ENCODE measurements around the gene KIAA1755.

KIAA1755 gene

DNA sequence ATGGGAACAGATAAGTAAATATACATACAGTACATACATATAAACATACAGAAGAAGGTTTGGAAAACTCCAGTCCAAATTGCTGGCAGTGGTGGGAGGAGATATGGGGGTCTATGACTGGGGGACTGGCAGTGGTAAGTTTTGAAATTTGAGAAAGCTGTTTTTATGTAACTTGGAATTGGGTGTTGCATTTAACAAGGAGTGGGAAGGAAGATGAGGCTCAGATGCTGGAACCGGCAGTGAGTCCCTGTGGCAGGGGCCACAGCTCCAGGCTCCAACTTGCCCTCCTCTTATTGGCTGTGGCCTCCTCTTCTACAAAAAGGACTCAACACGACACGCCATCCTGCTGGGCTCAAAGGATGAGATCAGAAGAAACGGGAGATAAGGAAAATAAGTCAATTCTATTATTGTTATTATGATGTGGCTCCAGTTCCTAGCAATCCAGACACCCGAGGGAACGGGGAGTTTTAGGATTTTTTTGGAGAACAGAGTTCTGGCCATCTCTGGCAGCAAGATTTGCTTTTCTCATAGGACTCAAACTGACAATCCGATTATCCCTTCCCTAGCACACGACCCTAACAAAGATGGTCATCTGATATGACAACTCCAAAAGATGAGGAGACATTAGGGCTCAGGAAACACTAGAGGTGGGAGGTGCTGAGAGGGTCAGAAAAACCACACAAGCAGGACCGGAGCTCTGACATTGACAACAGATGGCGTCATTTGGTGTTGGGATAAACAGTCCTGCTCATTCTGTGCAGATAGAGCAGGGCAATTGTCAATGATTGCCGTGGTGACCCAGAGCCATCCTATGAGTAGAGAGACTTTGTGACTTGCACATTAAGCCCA is 89.5 kb downstream of the KIAA1755 start:
- no peak overlapping the region for H3K4me3 ChIP-seq (ENCODE audit: low read depth, low read length)
- no peaks in the 10 kb centered on the region for H3K79me2 ChIP-seq (ENCODE audit: control insufficient read depth, insufficient read depth, low read length, unreplicated experiment)
- no peak overlapping the region for H2AFZ ChIP-seq (ENCODE audit: low read length, unreplicated experiment)
- no peaks in the 10 kb centered on the region for H3K36me3 ChIP-seq (ENCODE audit: insufficient read depth, low read length)
- peak overlapping the region; percentile 1; the same call in 1 of the 2 replicates for H3K27ac ChIP-seq (ENCODE audit: low read depth, low read length)
- no peaks in the 10 kb centered on the region for H3K27me3 ChIP-seq (ENCODE audit: insufficient read depth, low read length)
- peaks cover 42% of the 10 kb centered on the region for H3K4me1 ChIP-seq (ENCODE audit: control insufficient read depth, insufficient read depth, low read length, unreplicated experiment)

DNA sequence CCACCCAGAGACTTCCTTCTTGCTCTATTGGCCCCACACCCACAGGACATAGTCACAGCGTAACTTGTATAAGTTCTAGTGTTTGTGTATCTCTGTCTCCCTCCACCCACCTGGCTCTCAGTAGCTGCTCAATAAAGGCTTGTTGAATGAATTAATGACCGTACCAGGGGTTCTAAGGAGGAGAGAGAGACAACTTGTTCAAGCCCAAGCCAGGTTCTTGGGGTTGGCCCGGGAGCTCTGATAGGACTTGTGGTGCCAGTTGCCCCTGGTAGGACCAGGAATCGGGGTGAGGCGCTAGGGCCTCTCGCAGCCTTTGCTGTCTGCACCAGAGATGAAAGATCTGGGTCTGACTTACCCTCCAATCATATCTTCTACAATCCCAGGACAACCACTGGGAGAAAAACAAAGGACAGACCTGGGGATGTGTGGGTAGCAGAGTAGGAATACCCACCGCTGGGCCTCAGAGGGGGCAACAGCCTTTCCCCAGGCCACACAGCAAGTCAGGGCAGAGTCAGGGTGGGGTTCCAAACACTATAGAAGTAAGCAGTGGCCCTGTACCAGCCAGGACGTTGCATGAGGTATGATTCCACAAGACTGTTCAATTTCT is 90.2 kb downstream of the KIAA1755 start:
- Histone ChIP-seq H3K27ac (ENCODE audit: low read depth, low read length) (no peak overlapping the region; the same call in 1 of the 2 replicates), H2AFZ (ENCODE audit: low read length, unreplicated experiment) (no peak overlapping the region), H3K4me1 (ENCODE audit: control insufficient read depth, insufficient read depth, low read length, unreplicated experiment) (peaks cover 48% of the 10 kb centered on the region)

DNA sequence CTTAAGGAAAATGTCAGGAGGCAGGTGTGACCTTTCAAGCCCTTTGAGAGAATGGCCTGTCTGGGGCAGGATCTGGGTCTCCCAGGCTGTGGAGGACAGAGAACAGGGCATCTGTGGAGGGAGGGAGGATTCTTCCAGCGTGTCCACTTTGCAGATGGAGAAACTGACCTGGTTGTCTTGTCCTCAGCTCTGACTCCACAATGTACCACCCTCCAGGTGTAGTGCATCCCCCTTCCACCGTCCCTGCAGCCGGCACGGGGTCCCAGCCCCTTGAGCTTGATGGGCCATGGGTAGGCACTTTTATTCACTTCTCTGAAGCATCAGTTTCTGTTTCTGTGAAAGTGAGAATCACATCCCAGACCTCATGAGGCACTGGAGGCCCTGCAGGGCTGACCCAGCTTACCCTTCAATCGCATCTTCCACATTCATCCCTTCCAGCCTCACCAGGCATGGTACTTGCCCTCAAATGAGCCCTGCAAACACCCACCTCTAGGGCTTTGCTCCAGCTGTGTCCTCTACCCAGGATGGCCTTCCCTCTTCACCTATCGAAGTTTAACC is 90.8 kb downstream of the KIAA1755 start:
- Histone ChIP-seq H3K36me3 (ENCODE audit: insufficient read depth, low read length) (no peaks in the 10 kb centered on the region), H2AFZ (ENCODE audit: low read length, unreplicated experiment) (no peak overlapping the region), H3K79me2 (ENCODE audit: control insufficient read depth, insufficient read depth, low read length, unreplicated experiment) (no peaks in the 10 kb centered on the region), H3K4me1 (ENCODE audit: control insufficient read depth, insufficient read depth, low read length, unreplicated experiment) (peaks cover 48% of the 10 kb centered on the region), H3K27ac (ENCODE audit: low read depth, low read length) (no peak overlapping the region), H3K27me3 (ENCODE audit: insufficient read depth, low read length) (no peaks in the 10 kb centered on the region), H3K4me3 (ENCODE audit: low read depth, low read length) (no peak overlapping the region)

More for the DNA sequence above, 90.2 kb downstream of the KIAA1755 start:
- no peaks in the 10 kb centered on the region for H3K79me2 ChIP-seq (ENCODE audit: control insufficient read depth, insufficient read depth, low read length, unreplicated experiment)
- no peaks in the 10 kb centered on the region for H3K36me3 ChIP-seq (ENCODE audit: insufficient read depth, low read length)
- H3K4me3 ChIP-seq (ENCODE audit: low read depth, low read length), result no peak overlapping the region
- no peaks in the 10 kb centered on the region for H3K27me3 ChIP-seq (ENCODE audit: insufficient read depth, low read length)

DNA sequence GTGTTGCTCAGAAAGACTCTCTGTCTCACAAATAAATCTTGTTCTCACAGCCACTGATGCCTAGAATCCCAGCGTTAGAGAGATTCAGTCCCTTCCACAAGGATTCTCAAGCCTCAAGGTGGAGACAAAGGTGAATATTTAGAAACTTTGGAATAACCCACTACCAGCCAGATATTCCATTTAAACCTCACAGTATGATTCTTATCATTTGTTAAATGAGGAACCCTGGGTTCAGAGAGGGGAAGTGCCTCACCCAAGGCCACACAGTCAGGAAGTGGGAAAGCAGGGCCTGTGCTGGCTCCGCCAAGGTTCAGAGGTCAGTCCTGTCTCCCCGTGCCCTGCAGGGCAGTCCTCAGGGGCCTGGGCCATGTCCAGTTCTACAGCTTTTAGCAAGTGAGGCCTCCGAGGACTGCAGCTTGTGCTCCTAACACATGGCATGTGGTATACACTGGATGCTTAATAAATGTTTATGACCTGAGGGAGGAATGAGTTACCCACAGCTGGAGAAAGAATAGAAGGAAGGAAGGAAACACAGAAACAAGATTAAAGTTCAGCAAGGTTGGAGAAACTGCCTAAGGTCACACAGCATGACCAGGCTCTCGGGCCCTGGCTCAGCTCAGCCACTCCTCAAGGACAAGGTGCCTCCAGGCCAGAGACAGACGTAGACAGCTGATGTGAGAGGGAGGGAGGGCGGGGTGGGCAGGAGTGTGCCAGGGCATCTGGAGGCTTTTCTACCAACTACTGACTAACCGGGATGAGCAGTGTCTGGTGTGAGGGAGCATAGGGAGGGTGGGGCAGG is 91.5 kb downstream of the KIAA1755 start:
- H3K4me3 ChIP-seq (ENCODE audit: low read depth, low read length), result no peak overlapping the region
- H3K27me3 ChIP-seq (ENCODE audit: insufficient read depth, low read length), result no peaks in the 10 kb centered on the region
- H3K4me1 ChIP-seq (ENCODE audit: control insufficient read depth, insufficient read depth, low read length, unreplicated experiment), result peaks cover 48% of the 10 kb centered on the region
- H3K27ac ChIP-seq (ENCODE audit: low read depth, low read length), result peak overlapping the region; percentile 82
- H3K79me2 ChIP-seq (ENCODE audit: control insufficient read depth, insufficient read depth, low read length, unreplicated experiment), result no peaks in the 10 kb centered on the region
- H2AFZ ChIP-seq (ENCODE audit: low read length, unreplicated experiment), result no peak overlapping the region
- no peaks in the 10 kb centered on the region for H3K36me3 ChIP-seq (ENCODE audit: insufficient read depth, low read length)

DNA sequence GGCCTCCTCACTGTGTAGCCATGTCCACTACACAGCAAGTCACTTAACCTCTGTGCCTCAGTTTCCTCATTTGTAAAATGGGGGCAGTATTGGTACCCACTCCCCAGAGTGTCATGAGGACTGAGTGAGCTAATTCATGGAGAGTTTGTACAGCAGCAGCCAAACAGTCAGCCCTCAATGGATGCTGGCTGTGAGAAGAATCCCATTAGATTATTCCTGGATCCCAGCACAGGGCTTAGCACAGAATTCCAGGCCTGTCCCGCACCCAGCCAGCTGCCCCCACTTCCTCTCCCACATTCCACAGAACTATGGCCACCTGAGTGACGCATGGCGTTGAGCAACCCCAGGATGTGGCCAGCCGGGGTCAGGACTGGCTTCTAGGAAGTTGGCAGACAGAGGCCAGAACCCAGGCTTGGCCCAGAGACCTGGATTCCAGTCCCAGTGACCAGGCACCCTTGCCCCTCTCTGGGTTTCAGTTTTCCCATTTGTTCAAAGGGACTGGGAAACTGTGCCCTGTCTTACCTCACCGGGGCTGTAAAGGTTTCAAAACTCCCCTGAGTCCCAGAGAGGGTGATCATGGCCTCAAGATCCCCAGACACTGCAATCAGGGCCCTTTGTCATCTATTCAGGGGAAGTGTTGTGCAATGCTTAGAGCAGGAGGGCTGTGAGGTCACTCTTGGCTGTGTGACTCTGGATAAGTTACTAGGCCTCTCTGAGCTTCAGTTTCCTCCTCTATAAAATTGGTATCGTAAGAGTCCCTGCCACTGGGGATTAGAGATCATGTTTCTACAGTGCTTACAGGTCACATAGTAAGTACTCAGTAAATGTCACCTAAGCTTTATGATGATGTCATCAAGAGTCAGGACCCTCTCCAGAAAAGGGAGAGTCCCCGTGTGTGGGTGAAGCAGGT is 92.4 kb downstream of the KIAA1755 start:
- Histone ChIP-seq H3K27ac (ENCODE audit: low read depth, low read length) (peak overlapping the region; percentile 82), H2AFZ (ENCODE audit: low read length, unreplicated experiment) (no peak overlapping the region), H3K4me1 (ENCODE audit: control insufficient read depth, insufficient read depth, low read length, unreplicated experiment) (peaks cover 39% of the 10 kb centered on the region), H3K27me3 (ENCODE audit: insufficient read depth, low read length) (no peaks in the 10 kb centered on the region), H3K36me3 (ENCODE audit: insufficient read depth, low read length) (no peaks in the 10 kb centered on the region), H3K4me3 (ENCODE audit: low read depth, low read length) (no peak overlapping the region), H3K79me2 (ENCODE audit: control insufficient read depth, insufficient read depth, low read length, unreplicated experiment) (no peaks in the 10 kb centered on the region)

DNA sequence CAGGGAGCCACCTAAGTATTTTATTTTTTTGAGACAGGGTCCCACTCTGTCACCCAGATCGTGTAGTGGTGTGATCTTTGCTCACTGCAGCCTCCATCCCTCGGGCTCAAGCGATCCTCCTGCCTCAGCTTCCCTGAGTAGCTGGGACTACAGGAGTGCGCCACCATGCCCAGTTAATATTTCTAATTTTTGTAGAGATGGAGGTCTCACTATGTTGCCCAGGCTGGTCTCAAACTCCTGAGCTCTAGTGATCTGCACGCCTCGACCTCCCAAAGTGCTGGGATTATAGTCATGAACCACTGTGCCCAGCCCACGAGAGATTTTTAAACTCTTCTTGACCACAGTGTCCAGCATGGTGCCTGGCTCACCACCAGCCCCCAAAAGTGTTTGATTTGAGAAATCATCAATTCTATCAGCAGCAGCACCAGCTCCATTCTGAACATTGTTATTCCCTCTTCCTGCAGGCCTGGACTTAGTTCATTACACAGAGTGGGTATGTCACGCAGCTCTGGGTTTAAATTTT is 93.1 kb downstream of the KIAA1755 start:
- no peaks in the 10 kb centered on the region for H3K79me2 ChIP-seq (ENCODE audit: control insufficient read depth, insufficient read depth, low read length, unreplicated experiment)
- H3K36me3 ChIP-seq (ENCODE audit: insufficient read depth, low read length), result no peaks in the 10 kb centered on the region
- no peak overlapping the region for H2AFZ ChIP-seq (ENCODE audit: low read length, unreplicated experiment)
- peak overlapping the region; percentile 82 for H3K27ac ChIP-seq (ENCODE audit: low read depth, low read length)
- no peak overlapping the region for H3K4me3 ChIP-seq (ENCODE audit: low read depth, low read length)
- no peaks in the 10 kb centered on the region for H3K27me3 ChIP-seq (ENCODE audit: insufficient read depth, low read length)
- peaks cover 33% of the 10 kb centered on the region for H3K4me1 ChIP-seq (ENCODE audit: control insufficient read depth, insufficient read depth, low read length, unreplicated experiment)

DNA sequence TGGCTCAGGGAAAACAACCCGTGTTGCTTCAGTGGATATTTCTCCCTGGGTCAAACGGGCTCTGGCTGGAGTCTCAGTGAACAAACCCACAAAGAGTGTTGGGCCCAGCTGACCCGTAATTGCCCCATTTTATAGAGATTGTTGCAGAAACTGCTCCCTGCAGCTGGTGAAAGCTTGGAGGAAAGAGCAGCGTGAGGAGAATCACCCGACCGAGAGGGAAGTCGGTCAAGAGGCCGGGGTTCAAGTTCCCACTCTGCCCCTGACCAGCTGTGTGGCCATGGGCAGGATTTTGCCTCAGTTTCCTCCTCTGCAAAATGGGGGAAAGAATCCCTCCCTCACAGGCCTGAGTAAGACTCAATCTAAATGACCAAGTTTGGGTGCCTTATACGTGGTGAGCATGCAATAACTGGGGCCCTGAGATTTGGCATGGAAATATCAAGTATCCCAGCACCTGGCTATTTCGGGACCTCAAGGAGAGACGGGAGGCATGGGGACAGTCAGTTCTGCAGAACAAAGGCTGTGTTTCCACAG is 93.8 kb downstream of the KIAA1755 start:
- no peak overlapping the region for H3K27ac ChIP-seq (ENCODE audit: low read depth, low read length)
- no peaks in the 10 kb centered on the region for H3K36me3 ChIP-seq (ENCODE audit: insufficient read depth, low read length)
- no peak overlapping the region for H3K4me3 ChIP-seq (ENCODE audit: low read depth, low read length)
- H2AFZ ChIP-seq (ENCODE audit: low read length, unreplicated experiment), result no peak overlapping the region
- no peaks in the 10 kb centered on the region for H3K79me2 ChIP-seq (ENCODE audit: control insufficient read depth, insufficient read depth, low read length, unreplicated experiment)
- no peaks in the 10 kb centered on the region for H3K27me3 ChIP-seq (ENCODE audit: insufficient read depth, low read length)
- H3K4me1 ChIP-seq (ENCODE audit: control insufficient read depth, insufficient read depth, low read length, unreplicated experiment), result peaks cover 31% of the 10 kb centered on the region

DNA sequence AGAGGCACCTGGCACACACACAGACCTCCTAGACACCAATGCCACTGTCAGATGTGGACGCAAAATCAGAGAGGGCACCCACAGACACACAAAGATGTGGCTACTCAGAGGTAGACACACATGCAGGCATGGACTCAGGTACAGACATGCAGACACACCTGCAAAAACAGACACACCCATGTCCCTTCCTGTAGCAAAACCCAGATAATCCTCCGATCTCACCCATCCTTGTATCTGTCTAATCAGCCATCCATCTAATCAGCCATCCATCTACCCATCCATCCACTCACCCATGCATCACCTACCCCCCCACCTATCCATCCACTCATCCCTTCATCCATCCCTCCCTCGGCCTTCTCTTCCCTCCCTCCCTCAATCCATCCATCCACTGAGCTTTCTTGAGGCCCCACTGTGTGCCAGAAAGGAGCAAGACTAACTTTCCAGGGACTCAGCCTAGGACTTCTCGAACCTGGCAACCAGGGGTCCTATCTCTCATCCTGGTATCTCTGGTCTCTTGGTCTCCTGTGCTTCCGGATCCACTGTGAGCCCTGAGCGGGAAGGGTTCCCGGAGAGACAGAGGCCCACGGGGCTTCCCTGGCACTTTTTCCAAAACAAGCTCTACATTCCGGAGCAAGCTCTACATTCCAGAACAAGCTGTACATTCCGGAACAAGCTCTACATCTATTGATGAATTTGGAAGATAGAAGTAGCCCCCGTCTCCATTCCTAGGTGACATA is 94.4 kb downstream of the KIAA1755 start:
- no peaks in the 10 kb centered on the region for H3K27me3 ChIP-seq (ENCODE audit: insufficient read depth, low read length)
- H3K4me1 ChIP-seq (ENCODE audit: control insufficient read depth, insufficient read depth, low read length, unreplicated experiment), result peaks cover 28% of the 10 kb centered on the region
- no peaks in the 10 kb centered on the region for H3K36me3 ChIP-seq (ENCODE audit: insufficient read depth, low read length)
- H3K27ac ChIP-seq (ENCODE audit: low read depth, low read length), result no peak overlapping the region
- H2AFZ ChIP-seq (ENCODE audit: low read length, unreplicated experiment), result no peak overlapping the region
- H3K4me3 ChIP-seq (ENCODE audit: low read depth, low read length), result no peak overlapping the region
- H3K79me2 ChIP-seq (ENCODE audit: control insufficient read depth, insufficient read depth, low read length, unreplicated experiment), result no peaks in the 10 kb centered on the region
